A673 (cell line): ENCODE data around the gene LRRC3. TPM values are rescaled to one million over a fixed set of nuclear protein-coding genes. Genes with fewer than 3 reads are reported as not detected.

Experiments used
- BruUV-seq: library from RNA; stranded (reverse); fragments of 400-500 nt; replicated peaks from 2 replicates; lab custom pipeline; 2021; lab: Mats Ljungman, UMichigan
- CTCF ChIA-PET: fragments of 300-600 bp; sonication (Branson Sonifier 250); formaldehyde crosslinking; loops from one replicate; lab custom pipeline; 2022; ENCODE audit warnings: antibody characterized with exemption; lab: Charles Lee
- POLR2A ChIA-PET: fragments of 300-600 bp; sonication (Branson Sonifier 250); formaldehyde crosslinking; loops from one replicate; lab custom pipeline; 2022; ENCODE audit warnings: antibody characterized with exemption; ENCODE audit not compliant: low non-redundant PET; lab: Charles Lee
- DNase-seq: peaks from one replicate; pipeline ENCODE4 v3.0.0-alpha.2; 2015; ENCODE audit warnings: low spot score
- H3K27ac ChIP-seq: fragments of 200-600 bp; sonication (generic); 2 replicates; pipeline ENCODE4 v1.5.1; 2016; ENCODE audit warnings: mixed run types, low read depth, mild to moderate bottlenecking, mixed read lengths, antibody characterized with exemption, low read length; ENCODE audit not compliant: poor library complexity, severe bottlenecking
- H3K27me3 ChIP-seq: fragments of 200-600 bp; sonication (generic); replicated peaks from 2 replicates; pipeline ENCODE4 v1.6.1; 2017; ENCODE audit warnings: mixed run types, low read depth, mild to moderate bottlenecking, mixed read lengths, antibody characterized with exemption, low read length; ENCODE audit not compliant: insufficient read depth, poor library complexity
- H3K36me3 ChIP-seq: fragments of 200-600 bp; sonication (generic); 2 replicates; pipeline ENCODE4 v1.6.1; 2016; ENCODE audit warnings: mixed run types, mild to moderate bottlenecking, mixed read lengths, antibody characterized with exemption, low read length; ENCODE audit not compliant: insufficient read depth, poor library complexity, severe bottlenecking
- H3K4me1 ChIP-seq: fragments of 200-600 bp; sonication (generic); 2 replicates; pipeline ENCODE4 v1.6.1; 2017; ENCODE audit warnings: mixed run types, mild to moderate bottlenecking, mixed read lengths, antibody characterized with exemption, low read length; ENCODE audit not compliant: insufficient read depth, poor library complexity, severe bottlenecking
- H3K4me3 ChIP-seq: fragments of 200-600 bp; sonication (generic); 2 replicates; pipeline ENCODE4 v1.5.1; 2016; ENCODE audit warnings: low read depth, mixed run types, mild to moderate bottlenecking, mixed read lengths, low read length; ENCODE audit not compliant: poor library complexity, severe bottlenecking
- H3K9me3 ChIP-seq: fragments of 200-600 bp; sonication (generic); 2 replicates; pipeline ENCODE4 v1.6.1; 2016; ENCODE audit warnings: mixed run types, low read depth, mild to moderate bottlenecking, mixed read lengths, antibody characterized with exemption, low read length; ENCODE audit not compliant: poor library complexity, severe bottlenecking
- EZH2 ChIP-seq: fragments of 200-600 bp; sonication (generic); IDR thresholded peaks from 2 replicates; pipeline ENCODE4 v1.6.1; 2017; ENCODE audit warnings: borderline replicate concordance, low read depth, mild to moderate bottlenecking, mixed read lengths, antibody characterized with exemption, low read length; ENCODE audit not compliant: poor library complexity, severe bottlenecking
- intact Hi-C: fragments of 100-400 bp; cut with micrococcal nuclease; formaldehyde crosslinking; loops from one replicate; pipeline ENCODE4 v1.10.0; 2022; ENCODE audit not compliant: unreplicated experiment
- total RNA-seq: library from RNA; stranded (reverse); gene quantifications from 2 replicates; pipeline ENCODE4 v1.2.3, GENCODE V29; 2021
- TF ChIP-seq, protein P1 (sequence below): fragments of 300-800, 200-600 bp; sonication (generic); conservative IDR thresholded peaks from 2 replicates; pipeline ENCODE4 v1.5.1; 2017; ENCODE audit warnings: low read depth, mild to moderate bottlenecking, antibody characterized with exemption, low read length, moderate library complexity, mixed read lengths

LRRC3 gene
- total RNA-seq, 1 experiment from 2014 or later, result 1.5 TPM

DNA sequence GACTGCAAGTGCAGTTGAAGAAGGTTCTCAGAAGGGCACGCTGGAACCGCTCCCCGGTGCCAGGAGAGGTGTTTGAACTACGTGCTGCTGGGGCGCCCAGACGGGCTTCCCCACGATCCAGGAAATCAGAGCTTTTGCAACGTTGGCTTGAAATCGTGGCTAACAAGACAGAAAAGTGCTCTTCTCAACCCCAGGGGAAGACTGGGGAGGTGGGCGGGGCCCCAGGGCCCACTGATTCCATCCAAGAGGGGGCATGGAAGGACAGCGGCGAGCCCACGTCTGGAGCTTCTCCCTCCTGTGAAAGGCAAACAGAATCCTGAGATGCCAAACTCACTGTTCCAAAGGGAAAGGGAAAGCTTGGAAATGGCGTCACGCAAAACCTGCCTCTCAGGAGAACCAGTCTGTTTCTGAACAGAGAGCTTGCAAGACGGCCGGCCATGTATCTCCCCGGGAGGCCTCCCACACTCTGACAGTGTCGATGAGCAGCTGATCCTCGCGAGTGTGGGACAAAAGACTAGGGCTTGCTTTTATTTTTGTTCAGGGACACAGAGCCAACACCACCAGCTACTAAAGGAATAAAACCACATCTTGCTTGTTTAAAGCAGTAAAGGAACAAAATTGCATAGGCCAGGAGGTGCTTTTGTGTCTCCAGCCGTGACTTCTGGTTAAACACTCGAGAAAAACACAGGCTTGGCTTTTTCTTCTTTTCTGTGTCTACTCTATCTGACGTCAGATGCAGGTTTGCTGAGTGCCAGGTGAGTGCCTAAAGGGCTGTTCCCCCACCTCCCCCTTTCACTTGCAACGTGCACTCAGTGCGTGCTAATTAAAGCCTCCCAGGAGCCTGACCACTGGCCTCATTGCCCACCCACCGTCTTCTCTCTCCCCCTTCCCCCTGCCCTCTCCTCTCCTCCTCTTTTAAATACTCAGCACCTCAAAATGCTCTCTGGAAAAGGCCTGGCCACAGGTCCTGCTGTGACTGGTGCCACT, 41.5 kb downstream of the LRRC3 start:
- Histone ChIP-seq H3K27me3 (no peaks in the 10 kb centered on the region), H3K27ac (no peak overlapping the region), H3K4me1 (no peaks in the 10 kb centered on the region), H3K36me3 (no peaks in the 10 kb centered on the region), H3K9me3 (peaks cover 12% of the 10 kb centered on the region), H3K4me3 (no peak overlapping the region)
- CTCF ChIA-PET, result no interaction called here
- intact Hi-C loops, result no loop called here
- BruUV-seq, result no TSS peak
- POLR2A ChIA-PET, result no interaction called here
- TF ChIP-seq EZH2, result no peak
- TF ChIP-seq, protein P1, sequence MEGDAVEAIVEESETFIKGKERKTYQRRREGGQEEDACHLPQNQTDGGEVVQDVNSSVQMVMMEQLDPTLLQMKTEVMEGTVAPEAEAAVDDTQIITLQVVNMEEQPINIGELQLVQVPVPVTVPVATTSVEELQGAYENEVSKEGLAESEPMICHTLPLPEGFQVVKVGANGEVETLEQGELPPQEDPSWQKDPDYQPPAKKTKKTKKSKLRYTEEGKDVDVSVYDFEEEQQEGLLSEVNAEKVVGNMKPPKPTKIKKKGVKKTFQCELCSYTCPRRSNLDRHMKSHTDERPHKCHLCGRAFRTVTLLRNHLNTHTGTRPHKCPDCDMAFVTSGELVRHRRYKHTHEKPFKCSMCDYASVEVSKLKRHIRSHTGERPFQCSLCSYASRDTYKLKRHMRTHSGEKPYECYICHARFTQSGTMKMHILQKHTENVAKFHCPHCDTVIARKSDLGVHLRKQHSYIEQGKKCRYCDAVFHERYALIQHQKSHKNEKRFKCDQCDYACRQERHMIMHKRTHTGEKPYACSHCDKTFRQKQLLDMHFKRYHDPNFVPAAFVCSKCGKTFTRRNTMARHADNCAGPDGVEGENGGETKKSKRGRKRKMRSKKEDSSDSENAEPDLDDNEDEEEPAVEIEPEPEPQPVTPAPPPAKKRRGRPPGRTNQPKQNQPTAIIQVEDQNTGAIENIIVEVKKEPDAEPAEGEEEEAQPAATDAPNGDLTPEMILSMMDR, result no peak
- no peak for DNase-seq

DNA sequence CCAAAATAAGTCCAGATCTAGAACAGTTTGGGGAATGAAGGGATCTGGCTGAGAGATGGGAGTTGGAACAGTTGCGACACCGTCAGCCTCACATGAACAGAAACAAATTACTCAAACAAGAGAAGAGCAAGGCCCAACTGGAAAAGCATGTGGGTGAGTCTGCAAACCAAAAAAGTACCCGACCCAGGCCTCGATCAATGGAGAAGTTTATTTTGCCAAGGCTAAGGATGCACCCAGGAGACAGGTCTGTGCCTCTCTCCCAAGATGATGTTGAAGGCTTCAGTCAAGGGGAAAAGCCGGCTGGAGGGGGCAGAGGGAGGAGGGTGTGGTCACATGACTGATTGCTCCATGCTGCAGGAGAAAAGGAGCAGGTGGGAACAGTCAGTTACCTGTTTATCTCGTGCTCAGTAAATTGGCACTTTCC, 42.4 kb downstream of the LRRC3 start:
- Histone ChIP-seq H3K4me3 (no peak overlapping the region), H3K9me3 (peaks cover 10% of the 10 kb centered on the region), H3K36me3 (no peaks in the 10 kb centered on the region), H3K27ac (no peak overlapping the region), H3K4me1 (no peaks in the 10 kb centered on the region), H3K27me3 (no peaks in the 10 kb centered on the region)
- POLR2A ChIA-PET, result no interaction called here
- TF ChIP-seq EZH2, result no peak
- TF ChIP-seq, protein P1, result no peak
- intact Hi-C loops, result no loop called here
- CTCF ChIA-PET, result no interaction called here
- BruUV-seq, result no TSS peak
- DNase-seq, result no peak

DNA sequence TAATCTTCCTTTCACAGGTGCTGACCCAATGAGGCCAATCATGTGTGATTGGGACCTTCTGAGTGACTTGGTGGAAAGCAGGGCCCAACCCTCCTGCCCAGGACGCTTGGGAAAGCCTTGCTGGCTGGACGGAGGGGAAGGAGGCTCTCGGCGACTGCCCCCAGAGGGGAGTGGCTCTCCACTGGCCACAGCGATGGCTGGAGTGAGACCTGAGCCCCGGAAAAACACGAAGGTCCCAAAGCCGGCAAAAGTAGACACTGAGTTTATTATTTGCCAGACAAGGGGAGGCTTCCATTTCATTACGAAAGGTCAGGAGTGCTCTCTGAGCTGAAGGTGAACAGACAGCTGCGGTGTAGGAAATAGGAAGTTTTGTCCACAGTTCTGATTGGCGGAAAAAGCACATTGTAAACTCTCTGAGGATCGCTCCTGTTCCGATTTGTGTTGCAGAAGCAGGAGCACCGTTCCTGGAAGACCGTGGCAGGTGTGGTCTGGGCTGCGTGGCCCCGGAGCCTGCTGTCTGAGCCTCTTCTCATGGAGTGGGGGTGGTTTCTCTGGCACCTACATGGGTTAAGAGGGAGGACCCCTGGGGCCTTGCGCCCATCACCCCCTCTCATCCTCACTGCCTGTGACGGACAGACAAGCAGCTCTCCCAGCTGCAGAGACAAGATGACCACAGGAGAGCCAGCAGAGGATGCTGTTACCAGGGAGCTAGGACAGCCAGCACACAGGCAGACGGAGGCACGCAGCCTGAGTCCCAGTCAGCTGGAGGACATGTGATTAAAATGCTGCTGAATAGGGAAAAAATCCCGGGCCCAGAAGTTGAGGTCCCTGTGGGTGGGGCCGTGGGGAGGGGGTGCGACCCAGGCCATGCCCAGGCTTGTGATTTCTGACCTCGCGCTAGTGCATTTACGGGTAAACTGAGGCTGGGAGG, 43.2 kb downstream of the LRRC3 start:
- Histone ChIP-seq H3K4me1 (no peaks in the 10 kb centered on the region), H3K4me3 (no peak overlapping the region), H3K36me3 (no peaks in the 10 kb centered on the region), H3K27ac (no peak overlapping the region), H3K27me3 (no peaks in the 10 kb centered on the region), H3K9me3 (peaks cover 2% of the 10 kb centered on the region)
- DNase-seq, result no peak
- intact Hi-C loops, result no loop called here
- POLR2A ChIA-PET, result no interaction called here
- CTCF ChIA-PET, result no interaction called here
- BruUV-seq, result no TSS peak
- TF ChIP-seq EZH2, result no peak
- TF ChIP-seq, protein P1, result no peak
